MV-4-11 (cell line): ENCODE measurements around the gene TNP1.
A peak's percentile ranks its signal among the peaks of the same experiment; 100 is the strongest.

Source experiments
- DNase-seq: peaks from one replicate; lab custom pipeline; 2025; lab: John Stamatoyannopoulos, UW

TNP1 gene, protein sequence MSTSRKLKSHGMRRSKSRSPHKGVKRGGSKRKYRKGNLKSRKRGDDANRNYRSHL

GRCh38 chr2:216859944-216860343 is at the start of gene TNP1:
TSS of gene TNP1 (minus strand) at chr2:216860064. CDS start at chr2:216860034, 30 bp downstream.
- DNase-seq = no peak

- no peak for DNase-seq
Measured at GRCh38 chr2:216908300-216908699, 48.4 kb upstream of the TNP1 start.

DNA sequence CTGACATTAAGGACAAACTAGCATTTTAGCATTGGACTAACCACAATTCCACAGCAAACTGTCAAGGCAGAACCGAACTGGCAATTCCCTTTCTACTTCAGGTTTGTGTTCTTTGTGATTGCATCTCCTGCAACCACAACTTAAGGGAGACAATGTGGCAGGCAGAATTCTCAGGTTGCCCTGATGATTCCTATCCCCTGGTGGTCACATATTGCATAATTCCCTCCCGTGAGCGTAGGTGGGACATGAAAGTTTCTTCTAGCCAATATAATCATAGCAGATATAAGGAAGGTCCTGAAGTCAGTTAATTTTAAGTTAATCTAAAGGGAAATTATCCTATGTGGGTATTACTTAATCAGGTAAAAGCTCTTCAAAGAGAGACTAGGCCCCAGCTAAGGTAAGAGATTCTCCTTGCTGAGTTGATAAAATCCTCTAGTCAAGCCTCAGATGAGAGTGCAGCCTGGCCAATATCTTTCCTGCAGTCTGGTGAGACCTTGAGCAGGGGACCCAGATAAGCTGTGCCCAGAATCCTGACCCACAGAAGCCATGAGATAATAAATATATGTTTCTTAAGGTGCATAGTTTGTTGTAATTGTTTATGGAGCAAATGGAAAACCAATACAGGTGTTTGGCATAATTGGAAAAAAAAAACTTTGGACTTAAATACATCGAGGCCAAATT is 45.9 kb upstream of the TNP1 start:
- DNase-seq = no peak

- DNase-seq = no peak
Measured at GRCh38 chr2:216904974-216905373, 45.1 kb upstream of the TNP1 start.

DNA sequence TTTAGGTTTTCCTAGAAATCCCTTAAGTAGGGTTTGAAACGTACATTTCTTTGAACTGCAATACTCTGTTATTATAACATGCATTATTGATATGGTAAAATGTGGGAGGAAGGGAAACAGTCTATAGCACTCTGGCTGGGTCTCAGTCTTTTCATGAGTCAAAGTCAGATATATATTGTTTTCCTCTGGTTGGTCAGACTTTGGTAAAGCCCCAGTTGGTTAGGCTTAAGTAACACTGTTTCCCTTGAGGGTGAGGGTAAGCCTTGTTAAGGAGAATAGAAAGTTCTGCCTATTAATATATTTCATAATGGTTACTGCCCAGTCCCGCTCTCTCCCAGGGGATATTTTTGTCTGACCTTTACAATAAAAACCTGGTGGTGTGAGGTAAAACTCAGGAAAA is 44.7 kb upstream of the TNP1 start:
- DNase-seq = peak; percentile 56

DNA sequence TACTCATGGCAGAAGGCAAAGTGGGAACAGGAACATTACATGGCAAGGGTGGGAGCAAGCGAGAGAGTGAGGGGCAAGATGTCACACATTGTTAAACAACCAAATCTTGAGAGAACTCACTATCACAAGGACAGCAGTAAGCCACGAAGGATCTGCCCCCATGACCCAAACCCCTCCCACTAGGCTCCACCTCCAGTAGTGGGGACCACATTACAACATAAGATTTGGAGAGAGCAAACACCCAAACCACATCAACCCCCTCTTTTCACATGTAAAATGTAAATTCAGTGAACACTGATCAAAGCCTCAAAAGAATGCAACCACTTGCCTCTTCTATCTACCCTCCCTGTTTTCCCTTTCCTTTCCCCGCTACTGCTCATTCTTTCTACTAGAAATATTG is 43.6 kb upstream of the TNP1 start:
- no peak for DNase-seq

GRCh38 chr2:216901273-216901672 is 41.4 kb upstream of the TNP1 start:
- DNase-seq = no peak

GRCh38 chr2:216900406-216900805 is 40.5 kb upstream of the TNP1 start:
- no peak for DNase-seq

- no peak for DNase-seq
Measured at GRCh38 chr2:216897561-216898203, 37.8 kb upstream of the TNP1 start.

GRCh38 chr2:216890138-216890537 is 30.3 kb upstream of the TNP1 start:
- no peak for DNase-seq

- DNase-seq = no peak
Measured at GRCh38 chr2:216888887-216889622, 29.2 kb upstream of the TNP1 start.

DNA sequence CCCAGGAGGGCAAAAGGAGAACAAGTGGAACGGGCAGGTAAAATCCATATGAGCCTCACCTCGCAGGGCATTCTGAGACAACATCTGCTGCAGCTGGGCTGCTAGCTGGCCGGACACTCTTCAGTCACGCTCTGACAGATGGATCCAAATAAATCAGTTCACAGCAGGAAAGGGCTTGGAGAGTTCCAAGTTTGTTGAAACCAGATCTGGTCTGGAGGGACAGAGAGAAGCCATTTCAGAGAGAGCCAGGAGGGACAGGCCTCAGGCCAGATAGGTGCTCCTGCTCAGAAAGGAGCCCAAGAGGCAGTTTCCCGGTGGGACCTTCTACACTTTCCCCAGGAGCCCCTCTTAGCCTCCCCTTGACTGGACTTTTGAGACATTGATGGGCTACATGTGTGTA is 28.2 kb upstream of the TNP1 start:
- DNase-seq = no peak

DNA sequence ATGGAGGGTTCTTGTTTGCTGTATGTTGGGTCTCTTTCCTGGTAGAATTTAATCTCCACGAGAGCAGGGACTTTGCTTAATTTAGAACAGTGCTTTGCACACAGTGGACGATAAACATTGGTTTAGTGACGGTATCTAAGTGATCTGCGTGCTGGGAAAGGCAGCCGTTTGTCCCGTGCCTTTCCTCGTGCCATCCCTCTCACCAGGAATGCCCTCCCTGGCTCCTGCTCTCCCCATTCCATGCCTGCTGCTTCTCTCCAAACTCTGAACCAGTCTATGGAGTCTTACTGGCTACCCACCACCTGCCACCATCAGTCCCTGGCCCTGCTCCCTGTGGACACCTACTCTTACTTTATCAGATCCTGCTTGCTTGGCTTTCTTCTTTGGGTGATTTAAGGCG is 27.3 kb upstream of the TNP1 start:
- DNase-seq = no peak

- DNase-seq = no peak
Measured at GRCh38 chr2:216885117-216885553, 25.3 kb upstream of the TNP1 start.

- peak; percentile 45 for DNase-seq
Measured at GRCh38 chr2:216884347-216884746, 24.5 kb upstream of the TNP1 start.

- no peak for DNase-seq
Measured at GRCh38 chr2:216882876-216883275, 23.0 kb upstream of the TNP1 start.

DNA sequence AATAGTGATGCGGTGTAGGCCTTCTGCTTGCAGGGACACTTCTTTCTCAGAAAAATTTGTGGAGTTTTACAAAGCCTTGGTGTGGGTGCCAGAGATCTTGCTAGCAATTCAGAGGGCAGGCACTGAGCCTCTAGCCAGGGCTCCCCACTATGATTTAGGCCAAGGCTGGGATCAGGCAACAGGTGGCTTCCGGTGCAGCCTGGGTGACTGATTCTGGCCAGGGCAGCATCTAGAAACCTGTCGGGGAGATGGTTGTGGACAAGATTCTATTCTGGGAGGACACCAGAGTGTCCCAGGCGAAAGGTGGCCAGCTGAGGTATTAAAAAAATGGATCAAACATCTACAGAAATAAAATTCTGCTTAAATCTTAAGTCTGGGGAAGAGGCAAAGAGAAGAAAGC is 21.5 kb upstream of the TNP1 start:
- no peak for DNase-seq

- peak; percentile 88 for DNase-seq
Measured at GRCh38 chr2:216880509-216881184, 20.8 kb upstream of the TNP1 start.

DNA sequence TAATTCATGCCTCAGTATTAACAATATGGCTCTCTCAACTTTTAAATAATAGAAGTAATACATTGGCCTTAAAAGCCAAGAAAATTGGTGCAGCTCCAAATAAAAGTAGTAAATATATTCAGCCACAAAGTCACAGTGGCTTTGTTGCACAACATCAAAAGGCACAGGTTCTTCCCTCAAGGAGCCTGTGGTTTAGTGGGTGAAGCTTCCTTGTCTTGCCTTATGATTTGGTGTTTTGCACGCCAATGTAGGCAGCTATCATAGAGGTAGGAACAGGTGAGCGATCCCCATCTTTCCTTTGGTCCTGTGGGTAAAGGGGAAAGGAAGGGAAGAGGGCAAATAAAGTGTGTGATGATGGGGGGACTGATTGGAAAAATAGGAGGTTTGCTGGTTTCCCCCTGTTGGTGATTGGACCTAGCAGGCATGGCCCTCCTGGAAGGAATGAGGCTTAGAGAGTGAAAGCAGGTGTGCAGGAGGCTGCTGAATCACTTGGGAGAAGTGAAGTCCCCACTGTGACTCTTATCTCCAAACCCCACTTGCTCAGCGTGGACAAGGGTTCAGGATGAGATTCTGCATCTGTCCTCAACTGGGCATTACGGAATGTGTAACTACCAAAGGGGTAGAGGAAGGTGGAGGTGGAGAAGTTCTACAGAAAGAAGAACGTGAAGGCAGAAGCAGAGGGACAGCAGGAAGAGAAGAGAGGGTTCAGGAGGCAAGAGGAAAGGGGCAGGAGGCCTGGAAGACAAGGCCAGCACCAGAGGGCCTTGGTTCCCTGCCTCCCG is 20.1 kb upstream of the TNP1 start:
- peak; percentile 67 for DNase-seq

GRCh38 chr2:216878072-216878471 is 18.2 kb upstream of the TNP1 start:
- DNase-seq = peak; percentile 76

GRCh38 chr2:216877085-216877484 is 17.2 kb upstream of the TNP1 start:
- no peak for DNase-seq

GRCh38 chr2:216875862-216876261 is 16.0 kb upstream of the TNP1 start:
- DNase-seq = no peak
